GM21528 (cell line): ENCODE results near the gene MARVELD2.
"Not testable (repeated sequence)": the region's sequence is repeated elsewhere in the genome, so short reads cannot be mapped to it uniquely, and the experiment has no call there.

Experiments
- ATAC-seq: cut with Tn5 transposase; IDR thresholded peaks from one replicate; pipeline ENCODE4 v1.9.1; 2021; ENCODE audit warnings: mild to moderate bottlenecking, moderate library complexity; ENCODE audit not compliant: unreplicated experiment, low FRiP score

The MARVELD2 gene, protein sequence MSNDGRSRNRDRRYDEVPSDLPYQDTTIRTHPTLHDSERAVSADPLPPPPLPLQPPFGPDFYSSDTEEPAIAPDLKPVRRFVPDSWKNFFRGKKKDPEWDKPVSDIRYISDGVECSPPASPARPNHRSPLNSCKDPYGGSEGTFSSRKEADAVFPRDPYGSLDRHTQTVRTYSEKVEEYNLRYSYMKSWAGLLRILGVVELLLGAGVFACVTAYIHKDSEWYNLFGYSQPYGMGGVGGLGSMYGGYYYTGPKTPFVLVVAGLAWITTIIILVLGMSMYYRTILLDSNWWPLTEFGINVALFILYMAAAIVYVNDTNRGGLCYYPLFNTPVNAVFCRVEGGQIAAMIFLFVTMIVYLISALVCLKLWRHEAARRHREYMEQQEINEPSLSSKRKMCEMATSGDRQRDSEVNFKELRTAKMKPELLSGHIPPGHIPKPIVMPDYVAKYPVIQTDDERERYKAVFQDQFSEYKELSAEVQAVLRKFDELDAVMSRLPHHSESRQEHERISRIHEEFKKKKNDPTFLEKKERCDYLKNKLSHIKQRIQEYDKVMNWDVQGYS

GRCh38 chr5:69414885-69415583 is at the start of gene MARVELD2:
MARVELD2 (plus strand) TSS chr5:69415116; CDS start chr5:69419386, 4,270 bp downstream.
- ATAC-seq = no peak

DNA sequence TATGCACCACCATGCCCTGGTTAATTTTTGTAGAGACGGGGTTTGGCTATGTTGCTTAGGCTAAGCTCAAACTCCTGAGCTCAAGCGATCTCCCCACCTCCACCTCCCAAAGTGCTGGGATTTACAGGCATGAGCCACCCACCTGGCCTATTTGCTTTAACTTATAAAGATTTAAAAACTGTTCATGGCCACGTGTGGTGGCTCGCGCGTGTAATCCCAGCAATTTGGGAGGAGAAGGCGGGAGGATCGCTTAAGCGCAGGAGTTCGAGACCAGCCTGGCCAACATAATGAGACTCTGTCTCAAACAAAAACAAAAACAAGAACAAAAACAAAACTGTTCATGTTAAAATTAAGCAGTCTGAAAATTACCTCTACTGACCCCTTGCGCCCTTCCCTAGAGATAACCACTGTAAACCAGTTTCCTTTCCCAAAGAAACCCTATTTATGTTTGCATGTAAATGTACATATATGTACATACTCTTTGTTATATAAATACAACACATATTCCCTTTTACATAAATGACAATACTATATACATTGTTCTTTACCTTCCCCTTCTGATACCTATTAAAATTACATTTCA is 47.1 kb upstream of the MARVELD2 start:
- no peak for ATAC-seq

GRCh38 chr5:69368458-69369339 is 46.2 kb upstream of the MARVELD2 start:
- ATAC-seq = no peak

- ATAC-seq = peak; percentile 92
Observed at GRCh38 chr5:69369340-69370121, 45.4 kb upstream of the MARVELD2 start, which contains the start of the genes AK6, RAD17 and TAF9. AK6 (minus strand) TSS chr5:69369520; CDS start chr5:69369490, 30 bp downstream. RAD17 (plus strand) TSS chr5:69369818; CDS start chr5:69372209, 2,391 bp downstream. TAF9 (minus strand) TSS chr5:69369520; CDS start chr5:69365737, 3,783 bp downstream.

- ATAC-seq = not testable (repeated sequence)
Observed at GRCh38 chr5:69370335-69370734, 44.6 kb upstream of the MARVELD2 start.

- no peak for ATAC-seq
Observed at GRCh38 chr5:69372394-69372793, 42.5 kb upstream of the MARVELD2 start.

- peak; percentile 60 for ATAC-seq
Observed at GRCh38 chr5:69374911-69375446, 39.9 kb upstream of the MARVELD2 start.

GRCh38 chr5:69378376-69378775 is 36.5 kb upstream of the MARVELD2 start:
- ATAC-seq = no peak

DNA sequence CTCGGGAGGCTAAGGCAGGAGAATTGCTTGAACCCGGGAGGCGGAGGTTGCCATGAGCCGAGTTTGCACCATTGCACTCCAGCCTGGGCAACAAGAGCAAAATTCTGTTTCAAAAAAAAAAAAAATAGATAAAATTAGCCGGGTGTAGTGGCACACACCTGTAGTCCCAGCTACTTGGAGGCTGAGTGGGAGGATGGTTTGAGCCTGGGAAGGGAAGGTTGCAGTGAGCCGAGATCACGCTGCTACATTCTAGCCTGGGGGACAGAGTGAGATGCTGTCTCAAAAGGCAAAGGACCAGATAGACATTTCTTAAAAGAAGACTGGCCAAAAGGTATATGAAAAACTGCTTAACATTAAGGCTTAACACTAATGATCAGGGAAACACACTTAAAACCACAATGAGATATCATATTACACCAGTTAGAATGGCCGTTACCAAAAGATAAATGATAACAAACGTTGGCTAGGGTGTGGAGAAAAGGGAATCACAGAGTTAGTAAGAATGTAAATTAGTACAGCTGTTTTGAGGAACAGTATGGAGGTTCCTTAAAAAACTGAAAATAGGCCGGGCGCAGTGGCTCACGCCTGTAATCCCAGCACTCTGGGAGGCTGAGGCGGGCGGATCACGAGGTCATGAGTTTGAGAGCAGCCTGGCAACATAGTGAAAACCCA is 10.1 kb upstream of the MARVELD2 start:
- no peak for ATAC-seq

DNA sequence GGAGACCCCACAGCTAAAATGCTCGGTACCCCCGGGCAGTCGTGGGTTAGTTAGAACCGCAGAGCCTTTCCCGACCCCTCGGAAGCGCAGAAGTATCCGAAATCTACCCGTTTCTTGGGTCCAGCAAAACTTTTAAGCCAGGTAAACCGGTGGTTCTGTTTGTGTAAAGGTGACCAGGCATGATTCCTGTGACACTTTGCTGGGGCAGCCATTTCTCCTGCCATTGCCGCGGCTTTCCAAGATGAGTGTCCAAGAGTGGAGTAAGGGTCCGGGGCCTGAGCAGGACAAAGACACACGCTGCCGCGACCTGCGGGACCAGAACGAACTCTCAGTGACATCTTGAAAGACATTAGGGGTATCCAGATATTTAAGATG is 655 bp downstream of the MARVELD2 start:
- no peak for ATAC-seq

- ATAC-seq = no peak
Observed at GRCh38 chr5:69416180-69416579, 1.3 kb downstream of the MARVELD2 start.

- no peak for ATAC-seq
Observed at GRCh38 chr5:69416699-69417098, 1.8 kb downstream of the MARVELD2 start.

DNA sequence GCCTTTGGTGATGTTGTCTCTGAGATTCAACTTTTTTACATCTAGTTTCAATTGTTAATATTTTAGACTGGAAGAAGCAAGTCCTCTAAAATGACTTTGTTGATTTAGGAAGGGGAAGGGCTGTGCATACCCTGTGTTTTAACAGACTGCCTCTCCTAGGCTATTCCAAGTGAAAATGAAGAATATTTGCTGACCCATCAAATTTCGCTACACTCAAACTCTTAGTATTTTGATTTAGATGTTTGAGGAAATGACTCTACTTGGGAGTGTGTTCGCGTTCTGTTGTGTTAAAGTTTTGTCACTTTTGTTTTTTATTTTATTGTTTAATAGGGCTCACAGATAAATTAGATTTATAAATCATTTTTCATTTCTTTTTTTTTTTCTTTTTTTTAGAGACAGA is 3.6 kb downstream of the MARVELD2 start:
- no peak for ATAC-seq

GRCh38 chr5:69431424-69432303 is 16.7 kb downstream of the MARVELD2 start:
- ATAC-seq = no peak

DNA sequence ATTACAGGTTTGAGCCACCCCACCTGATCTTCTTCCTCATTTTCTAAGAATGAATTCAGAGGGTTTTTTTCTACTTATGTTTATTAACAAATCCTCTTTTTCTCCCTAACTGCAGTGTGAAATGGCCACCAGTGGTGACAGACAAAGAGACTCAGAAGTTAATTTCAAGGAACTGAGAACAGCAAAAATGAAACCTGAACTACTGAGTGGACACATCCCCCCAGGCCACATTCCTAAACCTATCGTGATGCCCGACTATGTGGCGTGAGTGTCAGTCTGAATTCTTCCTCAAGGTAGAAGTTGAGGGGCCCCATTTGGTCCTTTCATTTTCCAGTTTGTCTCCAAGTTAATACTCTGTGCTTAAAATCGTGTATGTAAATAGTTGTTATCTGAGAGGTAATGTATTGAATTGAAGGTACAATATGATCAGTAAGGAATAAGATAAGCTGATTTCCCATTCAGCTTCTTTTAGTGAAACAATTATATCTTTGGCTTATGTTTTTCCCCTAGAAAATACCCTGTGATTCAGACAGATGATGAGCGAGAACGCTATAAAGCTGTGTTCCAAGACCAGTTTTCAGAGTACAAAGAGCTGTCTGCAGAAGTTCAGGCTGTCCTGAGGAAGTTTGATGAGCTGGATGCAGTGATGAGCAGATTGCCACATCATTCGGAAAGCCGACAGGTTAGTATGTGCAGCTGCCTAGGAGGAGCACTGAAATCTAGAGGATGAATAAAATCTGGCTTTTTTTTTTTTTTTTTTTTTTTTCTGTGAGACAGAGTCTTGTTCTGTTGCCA is 17.7 kb downstream of the MARVELD2 start:
- peak; percentile 58 for ATAC-seq

GRCh38 chr5:69435276-69435884 is 20.5 kb downstream of the MARVELD2 start:
- not testable (repeated sequence) for ATAC-seq
